HuH-7.5 (cell line): ENCODE results near the gene RRBP1.

ENCODE experiments used
- DNase-seq: peaks from one replicate; pipeline ENCODE4 v3.0.0; 2011; ENCODE audit warnings: low spot score

The RRBP1 gene

DNA sequence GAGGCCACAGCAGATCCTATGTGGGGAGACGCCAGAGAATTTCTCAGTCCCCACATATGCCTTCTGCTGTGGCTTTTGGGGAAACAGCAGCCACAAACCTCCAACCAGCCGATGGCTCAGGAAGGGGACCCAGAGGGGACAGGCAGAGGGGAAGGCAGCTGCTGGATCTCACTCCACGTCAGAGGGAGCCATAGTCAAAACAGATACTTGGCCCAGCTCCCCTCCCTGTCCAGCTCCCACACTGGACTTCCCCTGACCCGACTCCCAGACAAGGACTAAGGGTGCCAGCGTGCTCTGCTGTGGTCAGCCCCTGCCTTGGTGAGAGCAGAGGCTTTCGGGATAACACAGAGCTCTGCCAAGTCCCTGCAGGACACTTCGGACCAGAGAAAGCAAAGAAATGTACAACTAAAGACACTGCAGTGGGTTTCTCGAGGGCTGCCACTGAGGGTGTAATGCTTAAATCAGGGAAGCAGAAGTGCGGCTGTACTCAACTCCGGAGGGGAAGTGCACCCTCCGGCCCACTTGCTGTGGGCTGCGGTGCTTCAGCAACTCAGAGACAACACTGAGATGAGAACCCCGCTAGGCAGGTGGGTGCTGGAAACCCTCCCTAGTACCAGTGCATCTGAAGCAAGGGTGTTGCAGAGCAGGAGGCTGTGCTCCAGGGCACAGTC lies 47.2 kb downstream of the RRBP1 start:
- DNase-seq: no peak

DNA sequence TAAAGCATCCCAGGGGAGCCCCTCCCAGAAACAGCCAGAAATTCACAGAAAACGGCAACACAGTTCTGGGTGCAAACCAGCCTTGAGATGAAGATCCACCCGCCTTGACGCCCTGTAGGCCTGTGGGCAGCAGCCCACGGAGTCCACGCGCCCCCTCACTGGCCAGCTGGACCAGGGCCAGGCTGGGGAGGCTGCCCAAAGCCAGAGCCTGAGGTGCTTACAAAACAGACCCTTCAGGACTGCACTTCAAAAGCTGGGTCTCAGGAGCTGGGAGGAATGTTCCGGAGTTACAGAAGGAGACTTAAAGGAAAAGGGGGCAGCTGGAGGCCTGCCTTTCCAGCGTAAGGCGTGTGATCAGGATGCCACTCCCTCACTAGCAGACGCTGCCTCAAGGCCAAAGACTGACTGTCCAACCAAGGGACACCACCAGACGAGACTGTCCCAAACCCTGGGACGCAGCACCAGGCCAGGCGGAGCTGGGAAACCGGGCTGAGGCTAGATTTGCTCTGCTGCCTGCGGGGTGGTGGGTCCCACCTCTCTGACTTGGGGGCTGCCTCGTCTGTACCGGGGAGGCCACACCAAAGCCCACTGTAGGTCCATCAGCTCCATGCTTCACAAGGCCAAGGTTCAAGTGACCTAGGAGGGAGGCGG lies 48.1 kb downstream of the RRBP1 start:
- no peak for DNase-seq

DNA sequence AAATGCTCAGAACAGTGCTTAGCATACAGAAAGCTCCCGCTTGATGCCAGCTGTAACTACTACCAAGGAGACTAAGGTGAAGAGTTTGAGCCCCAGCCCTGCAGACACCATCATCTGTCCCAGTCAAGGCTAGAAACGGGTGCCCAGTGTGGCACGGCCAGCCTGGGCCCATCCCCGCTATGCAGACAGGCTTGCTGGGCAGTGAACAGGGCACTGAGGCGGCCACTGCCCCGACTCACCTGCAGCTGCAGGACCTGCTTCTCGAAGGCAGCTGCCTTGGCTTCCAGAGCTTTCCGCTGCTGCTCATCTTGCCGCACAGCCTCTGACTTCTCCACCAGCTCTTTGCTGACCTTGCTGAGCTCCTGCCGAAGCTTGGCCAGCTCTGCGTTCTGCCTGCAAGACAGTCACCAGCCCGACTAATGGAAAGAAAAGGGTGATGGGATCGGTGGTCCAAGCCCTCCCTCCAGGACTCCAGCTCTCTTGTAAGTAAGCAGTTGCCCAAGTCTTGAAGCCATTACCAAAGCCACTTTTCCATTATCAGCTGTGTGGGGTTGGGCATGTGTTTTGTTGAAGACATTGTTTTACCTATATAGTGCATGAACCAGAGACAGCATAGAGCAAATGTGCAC lies 48.7 kb downstream of the RRBP1 start:
- DNase-seq: no peak

DNA sequence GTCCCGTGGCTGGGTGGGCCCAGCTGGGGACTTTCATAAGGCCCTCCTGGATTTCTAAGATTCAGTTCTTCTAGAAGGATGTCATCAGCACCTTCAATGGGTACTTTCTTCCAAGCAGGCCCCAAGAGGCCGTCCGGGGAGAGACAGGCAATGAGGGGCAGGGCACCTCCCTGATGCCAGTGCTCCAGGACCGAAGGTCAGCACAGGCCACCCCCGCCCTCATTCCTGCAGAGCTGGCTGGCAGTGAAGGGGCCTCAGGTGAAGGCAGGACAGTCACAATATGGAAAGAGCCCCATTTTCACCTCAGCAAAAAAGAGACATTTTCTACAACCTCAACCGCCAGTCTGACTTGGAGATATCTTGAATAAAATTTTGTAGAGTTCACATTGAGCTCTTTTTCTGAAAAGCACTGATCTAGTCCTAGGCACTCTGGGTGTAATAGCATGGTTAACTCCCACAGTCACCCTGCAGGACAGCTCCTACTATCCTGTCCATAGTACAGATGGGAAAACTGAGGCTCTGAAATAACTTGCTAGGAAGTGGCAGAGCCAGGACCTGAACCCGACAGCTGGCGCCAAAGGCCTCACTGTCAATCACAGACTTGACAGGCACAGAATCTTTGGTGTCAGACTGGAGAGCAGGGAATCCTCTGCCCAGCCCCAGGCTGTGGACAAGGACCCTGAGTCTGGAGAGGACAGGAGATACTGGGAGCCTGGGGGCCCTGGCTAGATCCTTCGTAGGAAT lies 50.3 kb downstream of the RRBP1 start:
- no peak for DNase-seq

DNA sequence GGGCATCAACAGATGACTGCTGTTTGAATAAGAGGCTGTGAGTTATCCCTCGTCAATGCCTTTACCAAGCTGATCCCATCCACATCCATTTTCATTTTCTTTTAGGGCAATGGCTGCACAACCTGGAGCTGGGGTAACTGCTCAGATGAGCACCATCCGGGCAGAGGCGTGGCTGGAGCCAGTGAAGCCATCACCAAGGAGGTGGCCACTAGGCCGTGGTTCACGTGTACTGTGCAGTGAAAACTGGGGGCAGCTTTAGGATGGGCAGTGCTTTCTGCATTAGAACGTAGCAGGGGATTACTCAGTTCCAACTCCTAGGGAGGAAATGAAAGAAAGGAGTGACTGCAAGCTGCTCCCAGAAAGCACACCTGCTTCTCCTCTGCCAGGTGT lies 51.2 kb downstream of the RRBP1 start:
- DNase-seq: no peak

DNA sequence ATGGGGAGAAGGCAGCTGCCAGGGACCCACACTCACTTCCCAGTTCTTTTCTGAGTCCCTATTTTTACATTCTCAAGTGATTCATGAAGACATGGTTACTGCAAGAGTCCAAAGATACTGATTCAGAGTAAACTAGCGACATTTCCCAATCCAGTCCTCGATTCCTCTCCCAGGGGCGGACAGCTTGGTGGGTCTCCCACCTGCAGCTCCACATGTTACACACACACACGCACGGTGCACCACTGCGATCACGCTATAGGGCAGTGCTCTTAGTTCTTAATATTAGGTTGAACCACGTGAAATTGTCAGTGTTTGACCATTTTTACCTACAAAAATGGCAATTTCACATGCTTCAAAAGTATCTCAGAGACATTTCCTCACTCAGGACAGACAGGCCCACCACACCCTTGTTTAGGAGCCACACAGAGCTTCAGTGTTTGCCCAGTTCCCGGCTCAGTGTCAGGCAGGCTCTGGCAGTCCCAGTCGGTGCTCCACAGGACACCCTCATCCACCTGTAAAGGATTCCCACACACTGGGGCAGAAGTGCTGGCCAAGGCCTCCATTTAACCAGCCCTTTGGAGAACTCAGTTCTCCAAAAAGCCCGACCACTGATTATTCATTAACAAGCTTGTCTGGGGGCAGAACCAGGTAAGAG lies 51.8 kb downstream of the RRBP1 start:
- DNase-seq: no peak

DNA sequence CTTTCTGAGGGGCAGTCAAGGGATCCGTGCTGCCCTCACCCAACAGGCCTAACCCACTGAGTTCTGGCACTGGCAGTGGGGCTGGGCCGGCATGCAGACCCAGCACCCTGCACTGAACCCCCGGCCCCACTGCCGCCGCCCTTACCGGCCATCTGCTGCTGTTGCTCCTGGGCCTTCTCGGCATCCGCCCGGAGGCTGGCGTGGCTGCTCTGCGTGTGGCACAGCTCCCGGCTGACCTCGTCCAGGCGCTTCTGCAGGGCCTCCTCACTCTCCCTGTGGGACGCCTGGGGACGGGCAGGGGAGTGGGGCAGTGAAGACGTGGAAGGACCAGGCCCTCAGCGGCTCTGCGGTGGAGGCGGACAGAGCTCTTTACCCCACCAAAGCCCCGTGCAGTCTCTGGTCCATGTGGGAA lies 52.4 kb downstream of the RRBP1 start:
- no peak for DNase-seq

DNA sequence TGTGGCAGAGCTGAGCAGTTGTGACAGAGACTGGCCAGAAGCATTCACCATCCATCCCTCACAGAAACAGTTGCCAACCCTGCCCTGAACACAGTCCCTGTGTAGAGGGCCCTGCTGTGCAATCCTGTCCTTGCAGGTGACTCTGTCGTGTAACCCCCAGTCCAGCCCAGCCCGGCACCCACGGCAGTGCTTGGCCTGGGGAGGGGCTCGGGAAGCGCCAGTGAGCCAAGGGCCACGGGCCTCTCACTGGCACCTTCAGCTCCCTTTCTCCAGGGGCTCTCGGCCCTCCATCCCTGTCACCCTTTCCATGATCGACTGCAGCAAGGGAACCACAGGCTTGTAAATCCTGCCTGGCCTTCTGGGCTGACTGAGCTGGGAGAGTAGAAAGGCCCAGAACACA lies 53.0 kb downstream of the RRBP1 start:
- no peak for DNase-seq

DNA sequence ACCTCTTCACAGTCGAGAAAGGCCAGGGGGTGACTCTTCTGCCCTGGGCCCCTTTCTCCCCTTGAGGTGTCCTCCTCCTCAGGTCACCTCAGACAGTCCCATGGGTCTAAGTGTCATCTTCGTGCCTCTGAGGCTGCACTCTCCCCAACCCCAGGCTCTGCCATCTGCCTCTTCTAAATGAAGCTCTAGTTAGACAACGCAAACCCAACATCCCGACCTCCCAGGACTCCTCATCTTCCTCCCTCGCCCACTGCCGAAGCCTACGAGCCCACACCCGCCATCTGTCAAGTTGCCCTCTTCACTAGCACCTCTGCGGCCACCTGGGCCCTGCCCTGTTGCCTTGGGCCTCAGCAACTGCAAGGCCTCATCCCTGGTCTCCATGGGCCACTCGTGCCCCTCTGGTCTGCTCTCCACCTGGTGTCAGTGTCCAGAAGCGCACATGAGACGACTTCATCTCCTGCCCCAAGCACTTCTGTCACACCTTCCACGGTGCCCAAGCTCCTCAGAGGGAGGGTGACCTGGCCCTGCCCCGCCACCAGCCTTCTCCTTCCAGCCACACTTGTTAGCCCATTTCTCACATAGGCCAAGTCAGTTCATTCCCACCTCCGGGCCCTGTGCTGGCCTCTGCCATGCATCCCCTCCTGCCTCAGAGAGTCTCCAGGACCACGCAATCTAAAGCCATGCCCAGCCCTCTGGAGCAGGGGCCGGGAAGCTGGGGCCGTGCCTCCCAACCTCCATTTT lies 53.8 kb downstream of the RRBP1 start:
- no peak for DNase-seq

DNA sequence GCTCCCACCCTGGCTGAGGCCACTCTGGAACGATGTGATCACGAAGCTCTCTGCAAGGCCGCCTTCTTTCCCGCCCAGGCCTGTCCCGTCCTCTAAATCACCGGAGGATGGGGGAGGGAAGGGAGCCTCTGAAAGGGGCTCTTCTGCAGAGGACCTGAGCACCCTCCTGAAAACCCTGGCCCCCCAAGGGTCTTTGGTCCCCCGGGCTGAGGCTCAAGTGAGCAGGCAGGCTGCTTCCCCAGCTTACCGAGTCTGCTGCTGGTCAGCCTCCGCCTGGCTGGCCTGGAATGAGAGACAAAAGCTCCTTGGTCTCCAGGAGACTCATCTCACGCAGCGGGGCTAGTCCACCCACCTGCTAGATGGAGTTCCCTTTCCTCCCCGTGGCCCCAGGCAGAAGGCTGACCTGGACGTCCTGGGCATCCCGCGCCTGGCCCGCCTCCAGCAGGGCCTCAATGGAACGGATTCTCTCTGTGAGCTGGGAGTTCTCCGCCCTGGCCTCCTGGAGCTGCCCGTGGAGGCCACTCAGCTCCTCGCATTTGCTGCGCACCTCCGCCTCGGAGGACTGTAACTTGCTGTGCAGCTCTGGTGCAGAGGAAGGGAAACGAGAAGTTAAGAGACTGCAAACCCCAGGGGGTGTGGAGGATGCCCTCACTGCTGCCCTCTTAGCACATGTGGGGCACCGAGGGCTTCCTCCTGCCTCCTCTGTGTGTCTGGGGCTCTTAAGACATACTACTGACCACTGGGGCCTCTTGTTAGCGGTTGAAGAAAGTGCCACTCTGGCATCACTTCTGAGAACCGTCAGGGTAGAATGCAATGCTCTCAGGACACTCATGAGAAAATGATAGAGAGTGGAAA lies 54.7 kb downstream of the RRBP1 start:
- no peak for DNase-seq

DNA sequence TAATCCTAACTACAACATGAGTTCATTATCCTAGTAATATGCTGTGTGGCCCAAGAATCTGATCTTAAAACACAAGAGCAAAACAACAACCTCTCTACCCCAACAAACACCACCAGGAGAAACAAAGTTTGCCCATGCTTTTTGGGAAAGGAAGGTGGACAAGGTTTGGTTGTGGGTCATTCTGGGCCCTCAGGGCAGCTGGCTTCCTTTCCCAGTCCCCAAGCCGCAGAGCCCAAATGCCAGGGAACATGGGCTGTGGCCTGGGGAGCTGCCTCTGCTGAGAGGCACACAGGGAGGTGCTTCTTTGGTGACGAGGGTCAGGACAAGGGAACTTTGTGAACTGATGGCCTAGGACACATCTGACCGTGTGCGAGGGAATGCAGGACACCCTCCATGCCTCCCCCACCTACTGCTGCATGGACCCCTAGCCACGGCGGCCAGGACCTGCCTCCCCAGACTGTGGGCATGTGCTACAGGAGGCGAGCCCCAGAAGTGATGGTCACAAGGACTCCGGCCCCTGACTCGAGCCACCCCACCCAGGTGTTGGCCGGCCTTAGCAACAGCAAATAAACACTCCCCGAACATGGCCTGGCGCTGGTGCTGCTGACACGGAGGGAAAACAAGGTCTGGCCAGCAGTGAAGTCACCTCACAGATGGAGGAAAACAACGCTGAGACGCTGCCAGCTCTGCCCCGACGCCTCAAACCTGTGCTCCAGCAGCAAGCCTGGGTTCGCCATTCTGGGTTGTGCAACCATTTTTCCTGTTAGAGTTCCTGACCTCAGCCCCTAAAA lies 55.6 kb downstream of the RRBP1 start:
- DNase-seq: no peak

DNA sequence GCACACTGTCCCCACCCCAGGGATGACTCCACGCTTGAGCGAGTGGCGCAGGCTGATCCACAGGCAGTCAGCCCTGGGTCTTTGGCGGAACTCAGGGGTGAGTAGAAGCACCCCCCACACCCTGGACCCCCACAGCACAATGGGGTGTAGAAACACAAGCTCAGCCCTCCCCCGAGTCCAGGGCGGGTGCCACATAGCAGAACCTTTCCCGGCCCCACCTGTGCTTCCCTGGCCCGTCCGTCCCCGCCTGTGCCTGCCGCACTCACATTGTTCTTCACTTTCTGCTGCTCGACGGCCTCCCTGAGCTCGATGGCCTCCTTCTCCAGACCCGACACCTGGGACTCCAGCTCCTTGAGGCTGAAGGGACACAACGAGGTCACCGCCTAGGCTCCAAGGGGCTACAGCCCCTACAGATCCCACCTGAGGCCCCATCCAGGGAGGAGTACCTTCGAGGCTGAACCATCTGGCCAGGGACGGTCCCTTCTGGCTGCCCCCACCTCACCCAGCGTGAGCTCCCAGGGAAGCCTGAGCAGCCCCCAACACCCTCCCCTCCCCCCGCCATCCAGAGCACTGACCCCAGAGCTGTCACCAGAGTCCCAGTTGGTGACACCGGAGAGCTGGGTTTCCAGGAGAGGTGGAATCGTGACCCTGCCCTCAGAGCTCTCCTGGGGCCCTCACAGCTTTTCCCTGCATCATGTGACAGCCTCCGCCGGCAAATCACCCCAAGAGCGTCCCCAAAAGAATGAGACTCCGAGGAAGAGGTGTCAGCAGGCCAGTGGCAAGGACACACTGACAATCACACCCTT lies 56.6 kb downstream of the RRBP1 start:
- no peak for DNase-seq

DNA sequence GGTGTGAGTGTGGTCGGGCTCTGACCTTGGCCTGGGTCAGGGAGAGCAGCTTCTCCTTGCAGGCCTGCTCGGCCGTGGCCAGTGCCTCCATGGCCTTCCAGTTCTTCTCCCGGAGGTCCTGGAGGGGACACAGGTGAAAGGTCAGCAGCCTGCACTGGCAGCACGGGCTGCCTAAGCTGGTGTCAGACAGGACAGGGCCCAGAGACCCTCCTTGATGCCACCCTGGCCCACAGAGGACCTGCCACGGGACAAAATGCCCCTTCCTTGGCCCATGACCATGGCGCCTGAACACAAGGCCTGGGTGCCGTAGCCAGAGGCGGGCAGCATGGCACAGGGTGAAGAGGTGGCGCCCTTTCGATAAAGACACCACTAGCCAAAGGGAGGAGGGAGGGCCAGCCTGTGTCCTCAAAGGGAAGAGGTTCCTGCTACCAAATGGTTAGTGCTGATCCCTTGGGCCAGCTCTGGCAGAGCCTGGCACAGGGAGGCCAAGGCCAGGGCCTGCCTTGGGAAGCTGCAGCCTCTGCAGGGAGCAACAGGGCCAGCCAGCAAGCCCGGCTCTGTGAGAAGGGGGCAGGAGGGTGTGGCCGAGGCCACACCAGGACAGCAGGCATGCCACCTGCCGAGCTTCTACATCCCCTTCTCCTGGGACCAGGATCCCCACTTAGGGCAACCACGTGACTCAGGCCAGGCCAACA lies 57.3 kb downstream of the RRBP1 start:
- DNase-seq: no peak

DNA sequence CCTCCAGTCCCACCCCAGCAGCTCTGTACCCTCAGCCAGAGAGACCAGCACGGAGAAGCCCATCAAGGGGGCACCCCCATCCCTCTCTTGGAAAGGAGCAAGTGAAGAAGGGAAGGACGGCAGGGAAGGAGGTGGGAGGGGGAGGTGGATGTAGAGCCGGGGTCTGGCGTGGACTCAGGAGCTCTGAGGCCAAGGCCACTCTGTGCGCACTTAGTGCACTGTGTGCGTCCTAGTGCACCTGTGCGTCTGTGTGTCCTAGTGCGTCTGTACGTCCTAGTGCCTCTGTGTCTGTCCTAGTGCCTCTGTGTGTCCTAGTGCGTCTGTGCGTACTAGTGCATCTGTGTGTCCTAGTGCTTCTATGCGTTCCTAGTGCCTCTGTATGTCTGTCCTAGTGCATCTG lies 58.0 kb downstream of the RRBP1 start:
- no peak for DNase-seq

DNA sequence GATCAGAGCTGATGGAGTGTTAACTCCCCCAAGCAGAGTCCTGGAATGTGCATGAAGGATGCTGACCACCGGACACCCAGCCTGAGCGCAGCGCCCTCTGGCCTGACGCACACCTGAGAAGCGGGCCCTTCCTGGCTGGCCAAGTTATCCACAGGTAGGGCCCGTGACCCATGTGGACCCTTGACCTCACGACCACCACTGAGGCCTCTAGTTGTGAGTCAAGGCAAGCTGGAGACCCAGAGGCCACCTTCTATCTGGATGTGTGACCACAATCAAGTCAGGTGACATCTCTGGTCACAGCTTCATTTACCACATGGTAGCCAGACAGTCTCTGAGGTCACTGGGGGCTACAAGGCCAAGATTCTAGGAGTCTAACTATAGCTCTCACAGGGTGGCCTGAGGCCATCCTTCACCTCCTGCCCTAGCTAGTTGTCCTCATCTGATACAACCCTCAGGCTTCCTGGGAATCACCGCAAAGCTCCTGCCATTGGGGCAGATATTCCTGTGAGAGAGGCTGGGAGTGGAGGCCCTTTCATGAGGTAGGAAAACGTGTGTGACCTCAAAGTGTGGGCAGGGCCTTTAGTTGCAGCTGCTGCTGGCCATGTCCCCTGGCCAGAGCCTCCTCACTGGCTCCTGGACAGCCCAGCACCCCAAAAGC lies 59.1 kb downstream of the RRBP1 start:
- DNase-seq: no peak

DNA sequence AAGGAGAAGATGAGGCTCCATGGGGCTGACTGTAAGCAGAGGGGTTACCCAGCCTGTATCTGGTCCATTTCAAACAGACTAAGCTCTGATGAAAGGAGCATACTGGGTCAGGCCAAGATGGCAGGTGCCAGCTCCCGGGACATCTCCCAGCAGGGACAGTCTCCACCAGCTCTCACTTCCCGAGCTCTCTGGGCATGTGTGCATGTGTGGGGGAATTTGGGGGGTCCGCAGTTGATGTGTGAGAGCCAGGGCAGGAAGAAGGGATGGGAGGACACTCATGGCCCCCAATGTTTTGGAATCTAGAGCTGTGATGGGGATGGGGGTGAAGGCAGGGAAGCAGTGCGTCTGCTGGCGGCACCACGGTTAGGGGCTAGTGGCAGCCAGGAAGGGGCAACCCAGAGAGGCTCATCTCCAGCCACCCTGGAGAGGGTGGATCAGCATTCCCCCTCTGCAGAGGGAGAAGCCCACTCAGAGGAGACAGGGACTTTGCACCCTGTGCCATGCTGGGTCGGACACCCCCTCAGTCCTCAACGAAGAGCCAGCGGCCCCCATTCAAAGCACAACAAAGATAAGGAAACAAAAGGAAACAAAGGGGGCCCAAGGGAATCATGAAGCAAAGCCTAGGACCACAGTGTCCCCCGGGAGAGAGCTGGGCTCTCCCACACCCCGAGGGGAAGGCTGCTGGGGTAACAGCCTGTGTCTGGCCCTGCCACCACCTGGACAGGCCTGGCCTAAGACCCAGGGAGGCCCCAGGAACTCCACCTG lies 59.8 kb downstream of the RRBP1 start:
- no peak for DNase-seq
